Colonic mucosa (tissue), 4 donors: Measurements from ENCODE around the gene ALDH3B1. TPM values are rescaled to one million over a fixed set of nuclear protein-coding genes. Genes with fewer than 3 reads are reported as not detected.

Experiments
- DNase-seq: peaks from one replicate; pipeline ENCODE4 v3.0.0-alpha.2; 2020
- H3K27ac ChIP-seq: fragments of 200-600 bp; one replicate; pipeline ENCODE4 v1.8.0; 2021
- H3K27me3 ChIP-seq: fragments of 200-600 bp; one replicate; pipeline ENCODE4 v1.8.0; 2021
- H3K36me3 ChIP-seq: fragments of 200-600 bp; one replicate; pipeline ENCODE4 v1.8.0; 2021
- H3K4me1 ChIP-seq: fragments of 200-600 bp; one replicate; pipeline ENCODE4 v1.8.0; 2021; ENCODE audit warnings: mild to moderate bottlenecking
- H3K4me3 ChIP-seq: fragments of 200-600 bp; one replicate; pipeline ENCODE4 v1.8.0; 2021
- H3K9ac ChIP-seq, 2 donors: one replicate each; pipeline ENCODE4 v1.7.0; 2013; ENCODE audit warnings: control low read depth in 2 of 2, low read depth in 2 of 2, low read length in 2 of 2
- H3K9me3 ChIP-seq: fragments of 200-600 bp; one replicate; pipeline ENCODE4 v1.8.0; 2021
- intact Hi-C: fragments of 100-400 bp; cut with DNase I; formaldehyde crosslinking; loops from one replicate; pipeline ENCODE4 v1.14.1; 2022
- microRNA-seq: library from miRNA; unstranded; fragments of <30 nt; microRNA quantifications from one replicate; pipeline ENCODE4, GENCODE V29; 2019
- total RNA-seq, 2 donors: library from RNA; stranded (reverse); fragmentation: NEBNext Ultra II Directional in 1 of 2; extraction: Animal tissue kit (Norgen Biotek cat#: 25700) in 1 of 2; gene quantifications; one replicate each; pipeline ENCODE4 v1.2.1, GENCODE V29; 2021
- TF ChIP-seq, protein P1 (sequence below): fragments of 200-600 bp; IDR thresholded peaks from one replicate; pipeline ENCODE4 v1.8.0; 2022; ENCODE audit warnings: antibody characterized with exemption, mild to moderate bottlenecking
- donor health status: healthy.
- donor health status: DM: no; HTN: no; CAD: no.
- donor health status: DM: no; HTN: no; CAD: no.

Gene ALDH3B1
- total RNA-seq, 2 donors from 2014 or later, result 17.7 to 18.8 TPM

DNA sequence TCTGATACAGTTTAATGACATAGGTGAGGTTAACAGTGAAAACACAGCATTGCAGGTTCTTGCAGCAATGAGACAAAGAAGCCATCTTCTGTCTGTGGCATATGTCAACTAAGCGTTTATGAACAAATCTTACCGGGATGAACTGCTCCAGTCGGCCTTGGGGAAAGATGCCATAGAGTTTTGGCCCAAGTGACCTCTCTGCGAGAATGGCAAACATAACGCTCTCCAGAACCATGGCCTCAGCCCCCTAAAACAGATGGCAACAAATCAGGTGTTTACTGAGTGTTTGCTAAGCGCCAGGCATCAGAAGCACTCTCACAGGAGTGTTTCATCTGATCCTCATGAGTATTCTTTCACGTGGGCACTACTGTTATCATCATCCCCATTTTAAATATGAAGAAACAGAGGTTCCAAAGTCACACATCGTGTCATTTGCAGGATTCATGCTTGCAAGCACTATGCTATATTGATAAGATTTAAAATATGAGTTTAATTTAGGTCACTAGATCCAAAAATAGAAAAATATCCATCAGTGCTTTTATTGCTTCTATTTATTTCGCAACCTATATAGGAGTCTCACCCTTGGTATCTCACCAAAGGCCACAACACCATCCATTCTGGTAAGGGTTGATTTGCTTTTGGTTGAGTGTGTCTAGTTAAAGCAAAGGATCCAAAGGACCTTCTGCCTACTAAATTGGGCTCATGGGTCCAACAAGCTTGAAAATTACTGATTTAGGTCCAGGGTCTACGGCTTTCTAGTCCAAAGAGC is 64.6 kb downstream of the ALDH3B1 start:
- Histone ChIP-seq H3K27me3 (no peaks in the 10 kb centered on the region), H3K9ac (no peak overlapping the region), H3K4me1 (no peaks in the 10 kb centered on the region), H3K36me3 (no peaks in the 10 kb centered on the region), H3K4me3 (no peak overlapping the region), H3K9me3 (no peaks in the 10 kb centered on the region), H3K27ac (no peak overlapping the region)
- DNase-seq, result no peak
- TF ChIP-seq, protein P1, sequence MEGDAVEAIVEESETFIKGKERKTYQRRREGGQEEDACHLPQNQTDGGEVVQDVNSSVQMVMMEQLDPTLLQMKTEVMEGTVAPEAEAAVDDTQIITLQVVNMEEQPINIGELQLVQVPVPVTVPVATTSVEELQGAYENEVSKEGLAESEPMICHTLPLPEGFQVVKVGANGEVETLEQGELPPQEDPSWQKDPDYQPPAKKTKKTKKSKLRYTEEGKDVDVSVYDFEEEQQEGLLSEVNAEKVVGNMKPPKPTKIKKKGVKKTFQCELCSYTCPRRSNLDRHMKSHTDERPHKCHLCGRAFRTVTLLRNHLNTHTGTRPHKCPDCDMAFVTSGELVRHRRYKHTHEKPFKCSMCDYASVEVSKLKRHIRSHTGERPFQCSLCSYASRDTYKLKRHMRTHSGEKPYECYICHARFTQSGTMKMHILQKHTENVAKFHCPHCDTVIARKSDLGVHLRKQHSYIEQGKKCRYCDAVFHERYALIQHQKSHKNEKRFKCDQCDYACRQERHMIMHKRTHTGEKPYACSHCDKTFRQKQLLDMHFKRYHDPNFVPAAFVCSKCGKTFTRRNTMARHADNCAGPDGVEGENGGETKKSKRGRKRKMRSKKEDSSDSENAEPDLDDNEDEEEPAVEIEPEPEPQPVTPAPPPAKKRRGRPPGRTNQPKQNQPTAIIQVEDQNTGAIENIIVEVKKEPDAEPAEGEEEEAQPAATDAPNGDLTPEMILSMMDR, result no peak
- intact Hi-C loops, result no loop called here

DNA sequence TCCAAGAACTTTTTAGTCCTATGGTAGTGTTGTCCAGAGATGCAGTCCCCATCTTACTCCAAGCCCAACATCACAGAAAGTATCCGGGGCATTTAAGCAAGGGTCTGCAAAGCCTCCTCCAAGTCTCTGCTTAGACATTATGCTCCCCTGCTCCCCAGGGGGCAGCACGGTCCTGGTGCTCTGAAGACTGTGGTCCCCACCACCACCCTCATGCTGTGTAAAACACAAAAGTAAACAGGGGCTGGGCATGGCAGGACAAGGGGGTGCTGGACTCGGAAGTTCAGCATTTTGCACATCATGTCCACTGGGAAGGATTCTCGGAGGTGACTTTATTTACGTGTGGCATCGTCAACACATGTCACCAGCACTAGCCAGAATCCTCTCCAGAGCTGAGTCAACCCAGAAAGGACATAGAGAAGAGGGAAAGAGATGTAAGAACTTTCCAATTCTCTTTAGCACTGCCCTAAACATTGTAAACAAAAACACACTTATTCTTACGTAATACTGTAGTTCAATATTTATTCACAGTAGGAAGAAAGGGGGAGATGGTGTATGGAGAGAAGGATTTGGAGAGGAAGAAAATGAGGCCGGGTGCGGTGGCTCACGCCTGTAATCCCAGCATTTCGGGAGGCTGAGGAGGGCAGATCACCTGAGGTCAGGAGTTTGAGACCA is 66.4 kb downstream of the ALDH3B1 start:
- Histone ChIP-seq H3K27me3 (no peaks in the 10 kb centered on the region), H3K9me3 (no peaks in the 10 kb centered on the region), H3K4me3 (no peak overlapping the region), H3K36me3 (no peaks in the 10 kb centered on the region), H3K9ac (no peak overlapping the region), H3K27ac (no peak overlapping the region), H3K4me1 (no peaks in the 10 kb centered on the region)
- intact Hi-C loops, result no loop called here
- DNase-seq, result no peak
- TF ChIP-seq, protein P1, result no peak

DNA sequence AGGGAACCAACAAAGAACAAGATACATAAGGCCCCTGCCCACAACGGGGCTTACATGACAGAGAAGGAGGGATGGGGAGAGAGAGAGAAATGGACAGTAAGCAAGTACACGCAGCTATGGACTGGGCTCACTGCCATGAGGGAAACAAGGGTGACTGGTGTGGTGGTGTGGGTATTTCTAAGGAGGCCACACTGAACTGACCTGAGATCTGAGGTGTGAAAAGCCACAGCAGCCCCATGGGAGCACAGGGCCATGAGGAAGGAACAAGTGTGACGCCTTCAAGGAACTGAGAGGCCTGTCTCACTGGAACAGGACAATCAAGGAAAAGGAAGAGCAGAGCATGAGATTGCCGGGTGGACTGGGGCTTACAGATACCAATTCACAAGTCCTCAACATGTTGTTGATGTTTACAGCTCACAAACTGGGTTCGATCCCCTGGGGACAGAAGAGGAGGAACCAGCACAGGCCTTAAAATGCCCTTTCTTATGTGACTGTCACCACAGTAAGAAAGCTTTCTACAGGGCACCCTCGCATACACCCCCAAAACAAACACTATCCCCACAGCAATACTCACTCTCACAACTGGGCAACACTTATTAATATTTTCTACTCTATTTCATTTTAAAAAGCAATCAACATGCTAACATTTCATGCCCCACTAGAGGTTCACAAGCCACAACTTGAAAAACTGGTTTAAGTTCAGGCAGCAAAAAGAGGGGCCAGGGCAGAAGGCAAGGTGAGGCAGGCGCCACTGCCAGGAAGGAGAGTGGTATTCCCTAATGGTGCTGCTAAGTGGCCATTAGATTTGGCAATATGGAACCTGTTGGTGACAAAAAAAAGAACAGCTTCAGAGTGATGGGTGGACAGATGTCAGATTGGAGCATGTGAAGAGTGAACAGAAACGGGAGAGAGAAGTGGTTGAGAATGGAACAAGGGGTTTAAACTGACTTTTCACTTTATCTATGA is 67.8 kb downstream of the ALDH3B1 start:
- H3K27me3 ChIP-seq, result no peaks in the 10 kb centered on the region
- TF ChIP-seq, protein P1, result no peak
- H3K27ac ChIP-seq, result no peak overlapping the region
- no peaks in the 10 kb centered on the region for H3K9me3 ChIP-seq
- no peaks in the 10 kb centered on the region for H3K4me1 ChIP-seq
- intact Hi-C loops, result no loop called here
- no peak overlapping the region for H3K9ac ChIP-seq
- DNase-seq, result no peak
- H3K4me3 ChIP-seq, result no peak overlapping the region
- no peaks in the 10 kb centered on the region for H3K36me3 ChIP-seq

Small RNAs within 50 kb of the gene (microRNA-seq; reads per million reads assigned to microRNA genes)
- gene MIR4691 (not detected), gene MIR6753 (not detected), gene MIR7113 (2.8 reads per million)

Other genes starting within 250 kb of the ALDH3B1 start
- 10 to 100 TPM; 46.3 to 55.4 TPM for gene UNC93B1, start 6.2 kb upstream of the ALDH3B1 start, total RNA-seq
- 100 to 1,000 TPM; 149 to 247 TPM for gene NDUFS8, start 20.4 kb downstream of the ALDH3B1 start, total RNA-seq
- gene TCIRG1, start 28.7 kb downstream of the ALDH3B1 start, total RNA-seq, result 100 to 1,000 TPM; 133 to 246 TPM
- 10 to 100 TPM; 50.1 to 83.7 TPM for gene CHKA, start 111.1 kb downstream of the ALDH3B1 start, total RNA-seq
- gene KMT5B, start 203.0 kb downstream of the ALDH3B1 start, total RNA-seq, result 10 to 100 TPM; 42.6 to 59.1 TPM